BJ (cell line): ENCODE data around the gene ACTG2. TPM values are rescaled to one million over a fixed set of nuclear protein-coding genes. Genes with fewer than 3 reads are reported as not detected.

Source experiments
- CTCF ChIA-PET: fragments of 350-600 bp; formaldehyde crosslinking; extraction: SDS; loops from one replicate; lab custom pipeline; 2021; ENCODE audit warnings: antibody characterized with exemption, inconsistent platforms; lab: Yijun Ruan, JAX
- POLR2A ChIA-PET: fragments of 300-600 bp; sonication (Branson Sonifier 250); formaldehyde crosslinking; extraction: SDS; loops from one replicate; lab custom pipeline; 2021; ENCODE audit warnings: antibody characterized with exemption; lab: Charles Lee
- DNase-seq: peaks from one replicate; pipeline ENCODE4 v3.0.0-alpha.2; 2011; ENCODE audit warnings: low read depth
- H3K27me3 ChIP-seq: 2 replicates; pipeline ENCODE4 v1.6.0; 2011; ENCODE audit warnings: low read length; ENCODE audit not compliant: control insufficient read depth, insufficient read depth
- H3K36me3 ChIP-seq: 2 replicates; pipeline ENCODE4 v1.5.1; 2011; ENCODE audit warnings: low read length; ENCODE audit not compliant: control insufficient read depth, insufficient read depth
- H3K4me3 ChIP-seq: 2 replicates; pipeline ENCODE4 v1.5.1; 2011; ENCODE audit warnings: low read depth, mild to moderate bottlenecking, control low read depth, low read length
- CTCF ChIP-seq: IDR thresholded peaks from 2 replicates; pipeline ENCODE4 v1.5.1; 2011; ENCODE audit warnings: low read depth, mild to moderate bottlenecking, control low read depth, inconsistent platforms, low read length, moderate library complexity; ENCODE audit not compliant: insufficient read depth
- polyA plus RNA-seq: library from polyadenylated mRNA; depleted of rRNA; stranded (reverse); fragments of >200 nt; gene quantifications from 2 replicates; pipeline ENCODE4 v1.2.3, GENCODE V29; 2011

The ACTG2 gene
- polyA plus RNA-seq, 1 experiment = 81.3 TPM

GRCh38 chr2:73910873-73911547 is 18.2 kb downstream of the ACTG2 start:
- Histone ChIP-seq H3K27me3 (peaks cover 7% of the 10 kb centered on the region), H3K4me3 (no peak overlapping the region), H3K36me3 (no peaks in the 10 kb centered on the region)
- CTCF ChIA-PET = interaction anchor here (1.1 to 1.6 kb wide), 2 partner anchors 12 to 87 kb away, joined by 3 to 5 read pairs; no protein-coding TSS in a partner anchor
- POLR2A ChIA-PET = no interaction called here
- no peak for TF ChIP-seq CTCF
- no peak for DNase-seq

GRCh38 chr2:73911548-73912208 is 18.9 kb downstream of the ACTG2 start:
- H3K4me3 ChIP-seq = no peak overlapping the region
- POLR2A ChIA-PET = no interaction called here
- H3K36me3 ChIP-seq = no peaks in the 10 kb centered on the region
- CTCF ChIA-PET = interaction anchor here (1.0 to 1.6 kb wide), 3 partner anchors 12 to 338 kb away, joined by 3 to 5 read pairs (median 3); no protein-coding TSS in a partner anchor
- peaks cover 10% of the 10 kb centered on the region for H3K27me3 ChIP-seq
- no peak for DNase-seq
- no peak for TF ChIP-seq CTCF

- ChIA-PET CTCF (interaction anchor here (0.6 kb wide), 1 partner anchor 8 kb away, joined by 3 read pairs; no protein-coding TSS in a partner anchor), POLR2A (no interaction called here)
- no peaks in the 10 kb centered on the region for H3K36me3 ChIP-seq
- TF ChIP-seq CTCF = no peak
- H3K4me3 ChIP-seq = no peak overlapping the region
- peaks cover 10% of the 10 kb centered on the region for H3K27me3 ChIP-seq
- DNase-seq = no peak
These were observed 20.7 kb downstream of the ACTG2 start for GRCh38 chr2:73913414-73914054.

GRCh38 chr2:73914667-73915066 is 21.9 kb downstream of the ACTG2 start:
- POLR2A ChIA-PET = no interaction called here
- Histone ChIP-seq H3K27me3 (peaks cover 7% of the 10 kb centered on the region), H3K36me3 (no peaks in the 10 kb centered on the region), H3K4me3 (no peak overlapping the region)
- DNase-seq = no peak
- CTCF ChIA-PET = no interaction called here
- no peak for TF ChIP-seq CTCF

GRCh38 chr2:73915437-73915993 is 22.7 kb downstream of the ACTG2 start:
- no peak for TF ChIP-seq CTCF
- Histone ChIP-seq H3K36me3 (no peaks in the 10 kb centered on the region), H3K4me3 (no peak overlapping the region), H3K27me3 (peaks cover 7% of the 10 kb centered on the region)
- POLR2A ChIA-PET = no interaction called here
- no peak for DNase-seq
- CTCF ChIA-PET = no interaction called here
